ENCODE measurements around the gene KIF26B. TPM values are rescaled to one million over a fixed set of nuclear protein-coding genes. Genes with fewer than 3 reads are reported as not detected.

Gene KIF26B
- total and polyA plus RNA-seq, 10 of the 15 experiments (the other 5 are each of a cell fraction or from before 2014, with no cell fraction given): 0.35 to 11.6 (median 2.2) TPM

DNA sequence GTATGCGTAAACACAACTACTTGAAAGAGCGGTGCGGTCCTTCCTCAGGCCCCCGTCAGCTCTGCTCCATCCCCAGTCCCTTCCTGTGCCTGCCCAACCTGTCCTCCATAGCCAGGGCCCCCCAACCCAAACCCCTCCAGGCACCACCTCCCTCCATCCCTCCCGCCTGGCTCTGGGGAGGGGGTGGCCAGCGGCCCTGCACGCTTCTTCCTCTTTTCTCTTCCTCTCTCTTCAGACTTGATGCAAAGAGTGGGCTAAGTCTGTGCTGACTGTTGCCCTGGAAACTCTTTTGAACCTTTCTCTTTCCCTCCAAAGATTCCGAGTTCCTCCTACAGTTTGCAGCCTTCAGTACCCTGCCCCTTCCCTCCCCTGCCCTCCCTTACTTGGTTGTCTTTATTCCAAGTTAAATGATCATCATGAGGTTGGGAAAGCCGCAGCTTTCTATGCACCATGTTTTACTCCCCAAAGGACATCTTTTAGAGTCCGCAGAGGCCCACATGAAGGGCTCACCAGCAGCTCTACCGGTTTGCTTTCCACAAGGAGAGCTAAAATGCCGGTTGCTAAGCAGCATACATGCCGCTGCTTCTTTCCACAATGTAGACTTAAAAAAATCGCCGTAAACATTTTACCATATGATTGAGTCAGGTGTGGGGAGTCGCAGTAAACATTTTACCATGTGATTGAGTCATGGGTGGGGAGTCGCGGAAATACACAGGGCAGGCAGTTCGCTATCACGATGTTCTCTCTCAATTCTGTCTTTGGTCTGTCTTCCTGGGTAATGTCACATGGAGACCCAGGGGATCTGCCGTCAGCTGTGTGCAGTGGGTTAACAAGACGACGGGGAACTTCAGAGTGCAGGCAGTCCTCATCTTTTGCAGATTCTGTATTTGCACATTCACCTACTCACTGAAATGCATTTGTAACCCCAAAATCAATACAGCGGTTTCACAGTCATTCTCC lies 525.3 kb downstream of the KIF26B start:
- ChIA-PET SMC1A (ENCODE audit: uncharacterized antibody, unreplicated experiment) (no interaction called here), RAD21 (ENCODE audit: unreplicated experiment) (no interaction called here), CTCF (no interaction called here), POLR2A (no interaction called here)
- Histone ChIP-seq H3K9ac (ENCODE audit: control insufficient read depth, insufficient read depth, low read length) (no peak overlapping the region), H3K9me3 (replicated peaks; ENCODE audit: control insufficient read depth, insufficient read depth, low read length) (no peaks in the 10 kb centered on the region), H3K4me2 (ENCODE audit: control insufficient read depth, insufficient read depth) (no peak overlapping the region), H2AFZ (ENCODE audit: control insufficient read depth, low read depth, low read length) (no peak overlapping the region), H3K36me3 (ENCODE audit: control insufficient read depth in 2 of 2, insufficient read depth in 2 of 2, low read length in 1 of 2) (0 out of 4 replicates have a peak, but pooled peaks cover 0 to 2% of the 10 kb centered on the region in 2 experiments), H3K79me2 (ENCODE audit: control insufficient read depth, insufficient read depth, low read length) (no peaks in the 10 kb centered on the region), H3K27ac (ENCODE audit: control insufficient read depth, insufficient read depth) (no peak overlapping the region), H3K27me3 (replicated peaks in 1 of 2; ENCODE audit: control insufficient read depth in 2 of 2, insufficient read depth in 2 of 2, low read length in 1 of 2) (no peaks in the 10 kb centered on the region), H4K20me1 (ENCODE audit: control insufficient read depth, insufficient read depth) (no peaks in the 10 kb centered on the region), H3K4me3 (no peak overlapping the region), H3K4me1 (ENCODE audit: control insufficient read depth, insufficient read depth, low read length) (no peaks in the 10 kb centered on the region)
- ATAC-seq: peak; percentile 33
- TF ChIP-seq SPI1 (IDR thresholded peaks at IDR 0.05; ENCODE audit: borderline replicate concordance, insufficient read depth, low read depth, low read length) (peak; percentile 33; the same call in 1 of the 2 replicates), POLR2A (IDR thresholded peaks at IDR 0.05; ENCODE audit: low read depth, low read length) (no peak)
- in situ Hi-C loops (cut with MboI) (no loop called here), intact Hi-C loops (cut with micrococcal nuclease; ENCODE audit: unreplicated experiment) (no loop called here)
- 46% methylated on average over 20 of the region's 24 CpGs for WGBS (ENCODE audit: insufficient coverage, insufficient replicate concordance, low lambda C conversion rate, missing lambda C conversion rate)
- BruUV-seq (replicated peaks): no TSS peak
- DNase-seq (ENCODE audit: low read depth, low spot score): no peak
- FAIRE-seq: no peak

DNA sequence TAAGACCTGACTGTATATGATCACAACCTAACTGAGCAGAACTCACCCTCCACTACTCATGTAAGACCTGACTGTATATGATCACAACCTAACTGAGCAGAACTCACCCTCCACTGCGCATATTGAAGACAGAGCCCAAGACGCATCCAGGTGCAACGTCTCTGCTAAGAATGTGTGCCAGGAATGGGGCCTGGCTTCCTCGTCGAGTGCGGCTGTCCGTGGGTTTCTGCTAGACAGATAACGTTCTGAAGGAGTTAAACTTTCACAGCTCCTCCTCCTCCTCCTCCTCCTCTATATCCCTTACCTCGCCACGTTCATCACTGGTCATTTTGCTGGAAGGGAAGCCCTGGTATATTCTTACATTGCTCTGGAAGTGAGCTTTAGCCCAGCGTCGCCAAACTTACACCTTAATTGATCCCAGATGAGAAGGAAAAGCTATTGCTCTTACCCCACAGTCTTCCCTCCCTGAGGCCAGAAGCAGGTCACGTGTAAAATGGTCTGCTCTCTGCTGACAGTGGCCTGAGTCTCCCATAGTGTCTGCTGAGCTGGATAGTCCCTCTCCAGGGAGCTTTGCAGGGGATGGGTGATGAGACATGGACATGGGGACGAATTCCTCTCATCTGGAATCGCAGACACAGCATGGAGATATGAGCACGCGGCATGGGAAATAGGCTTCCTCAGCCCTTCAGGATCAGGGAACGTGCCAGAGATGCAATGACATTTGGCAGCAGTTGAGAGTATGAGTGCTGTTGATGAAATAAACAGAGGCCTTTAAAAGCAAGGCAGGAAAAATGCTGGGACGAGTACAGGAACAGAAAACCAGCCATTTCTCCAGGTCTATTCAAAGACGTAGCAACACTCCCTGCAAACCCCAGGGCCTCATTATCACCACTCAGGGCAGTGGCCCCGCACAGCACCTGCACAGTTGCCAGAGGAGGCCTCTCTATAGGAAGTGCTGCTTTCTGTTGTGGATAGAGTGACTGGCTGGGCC lies 528.1 kb downstream of the KIF26B start:
- no peak overlapping the region for H3K9ac ChIP-seq (ENCODE audit: control insufficient read depth, insufficient read depth, low read length)
- no TSS peak for BruUV-seq (replicated peaks)

More for the DNA sequence above, 528.1 kb downstream of the KIF26B start:
- Histone ChIP-seq H3K79me2 (ENCODE audit: control insufficient read depth, insufficient read depth, low read length) (no peaks in the 10 kb centered on the region), H4K20me1 (ENCODE audit: control insufficient read depth, insufficient read depth) (no peaks in the 10 kb centered on the region), H3K36me3 (ENCODE audit: control insufficient read depth in 2 of 2, insufficient read depth in 2 of 2, low read length in 1 of 2) (no peaks in the 10 kb centered on the region; a peak in 1 of 4 replicates), H3K4me2 (ENCODE audit: control insufficient read depth, insufficient read depth) (no peak overlapping the region), H3K4me1 (ENCODE audit: control insufficient read depth, insufficient read depth, low read length) (no peaks in the 10 kb centered on the region), H3K27ac (ENCODE audit: control insufficient read depth, insufficient read depth) (no peak overlapping the region), H2AFZ (ENCODE audit: control insufficient read depth, low read depth, low read length) (no peak overlapping the region), H3K4me3 (no peak overlapping the region), H3K27me3 (replicated peaks in 1 of 2; ENCODE audit: control insufficient read depth in 2 of 2, insufficient read depth in 2 of 2, low read length in 1 of 2) (no peaks in the 10 kb centered on the region), H3K9me3 (replicated peaks; ENCODE audit: control insufficient read depth, insufficient read depth, low read length) (no peaks in the 10 kb centered on the region)
- WGBS (ENCODE audit: insufficient coverage, insufficient replicate concordance, low lambda C conversion rate, missing lambda C conversion rate): 72% methylated on average over 21 of the region's 21 CpGs
- ChIA-PET SMC1A (ENCODE audit: uncharacterized antibody, unreplicated experiment) (interaction anchor here (1.8 kb wide), 1 partner anchor 39 kb away, joined by 5 read pairs; no protein-coding TSS in a partner anchor), CTCF (no interaction called here), POLR2A (no interaction called here), RAD21 (ENCODE audit: unreplicated experiment) (no interaction called here)
- TF ChIP-seq RAD51 (IDR thresholded peaks at IDR 0.05) (no peak), TCF7 (IDR thresholded peaks at IDR 0.05; ENCODE audit: borderline replicate concordance) (no peak), ZNF622 (IDR thresholded peaks at IDR 0.05) (no peak), MEF2A (IDR thresholded peaks at IDR 0.05; ENCODE audit: insufficient read depth, low read depth, low read length) (no peak), ZSCAN29 (IDR thresholded peaks at IDR 0.05) (no peak), ETV6 (conservative IDR thresholded peaks at IDR 0.05 in 1 of 2, IDR thresholded peaks at IDR 0.05 in 1 of 2; ENCODE audit: borderline replicate concordance in 1 of 2, low read depth in 1 of 2) (no peak), TARDBP (IDR thresholded peaks at IDR 0.05; ENCODE audit: borderline replicate concordance) (no peak), FOXM1 (IDR thresholded peaks at IDR 0.05; ENCODE audit: low read depth, low read length) (no peak)
- TF ChIP-seq, protein P1, sequence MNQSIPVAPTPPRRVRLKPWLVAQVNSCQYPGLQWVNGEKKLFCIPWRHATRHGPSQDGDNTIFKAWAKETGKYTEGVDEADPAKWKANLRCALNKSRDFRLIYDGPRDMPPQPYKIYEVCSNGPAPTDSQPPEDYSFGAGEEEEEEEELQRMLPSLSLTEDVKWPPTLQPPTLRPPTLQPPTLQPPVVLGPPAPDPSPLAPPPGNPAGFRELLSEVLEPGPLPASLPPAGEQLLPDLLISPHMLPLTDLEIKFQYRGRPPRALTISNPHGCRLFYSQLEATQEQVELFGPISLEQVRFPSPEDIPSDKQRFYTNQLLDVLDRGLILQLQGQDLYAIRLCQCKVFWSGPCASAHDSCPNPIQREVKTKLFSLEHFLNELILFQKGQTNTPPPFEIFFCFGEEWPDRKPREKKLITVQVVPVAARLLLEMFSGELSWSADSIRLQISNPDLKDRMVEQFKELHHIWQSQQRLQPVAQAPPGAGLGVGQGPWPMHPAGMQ (IDR thresholded peaks at IDR 0.05; ENCODE audit: borderline replicate concordance): no peak
- in situ Hi-C loops (cut with MboI) (no loop called here), intact Hi-C loops (cut with micrococcal nuclease; ENCODE audit: unreplicated experiment) (no loop called here)
- FAIRE-seq (no peak), DNase-seq (ENCODE audit: low read depth, low spot score) (no peak), ATAC-seq (no peak)
